Measurements from ENCODE around the gene AQP10. TPM values are rescaled to one million over a fixed set of nuclear protein-coding genes. Genes with fewer than 3 reads are reported as not detected.

Gene AQP10
- total and polyA plus RNA-seq, 8 donors: 0.13 to 0.34 (median 0.23) TPM

- intact Hi-C loops (cut with DNase I): no loop called here
- TF ChIP-seq CTCF (IDR thresholded peaks at IDR 0.05): no peak
- DNase-seq: no peak
- peaks cover 23 to 60% of the 10 kb centered on the region in 2 donors for H3K4me1 ChIP-seq
- peaks cover 0 to 51% of the 10 kb centered on the region in 2 donors for H3K27me3 ChIP-seq
- H3K4me3 ChIP-seq: peak overlapping the region; percentile 25 to 41
- no peaks in the 10 kb centered on the region for H3K9me3 ChIP-seq
- peak overlapping the region in 1 of 2 donors; percentile 20 for H3K27ac ChIP-seq
- no peak for ATAC-seq
- H3K36me3 ChIP-seq: peaks cover 0 to 19% of the 10 kb centered on the region in 2 donors
These were observed 8.2 kb downstream of the AQP10 start for GRCh38 chr1:154329152-154329521.

GRCh38 chr1:154329551-154330131, 8.7 kb downstream of the AQP10 start:
- peaks cover 23 to 60% of the 10 kb centered on the region in 2 donors for H3K4me1 ChIP-seq
- ATAC-seq (no peak), DNase-seq (no peak)
- no peaks in the 10 kb centered on the region for H3K9me3 ChIP-seq
- no peak for TF ChIP-seq CTCF (IDR thresholded peaks at IDR 0.05)
- intact Hi-C loops (cut with DNase I): no loop called here
- H3K27me3 ChIP-seq: peaks cover 0 to 47% of the 10 kb centered on the region in 2 donors
- H3K36me3 ChIP-seq: peaks cover 0 to 22% of the 10 kb centered on the region in 2 donors
- H3K4me3 ChIP-seq: no peak overlapping the region
- no peak overlapping the region for H3K27ac ChIP-seq

GRCh38 chr1:154330669-154331068, 9.8 kb downstream of the AQP10 start:
- ATAC-seq: no peak
- Histone ChIP-seq H3K4me1 (peaks cover 23 to 57% of the 10 kb centered on the region in 2 donors), H3K4me3 (no peak overlapping the region), H3K27ac (no peak overlapping the region), H3K36me3 (peaks cover 0 to 22% of the 10 kb centered on the region in 2 donors), H3K27me3 (peaks cover 0 to 37% of the 10 kb centered on the region in 2 donors), H3K9me3 (no peaks in the 10 kb centered on the region)
- DNase-seq: no peak
- no peak for TF ChIP-seq CTCF (IDR thresholded peaks at IDR 0.05)
- intact Hi-C loops (cut with DNase I): no loop called here

DNA sequence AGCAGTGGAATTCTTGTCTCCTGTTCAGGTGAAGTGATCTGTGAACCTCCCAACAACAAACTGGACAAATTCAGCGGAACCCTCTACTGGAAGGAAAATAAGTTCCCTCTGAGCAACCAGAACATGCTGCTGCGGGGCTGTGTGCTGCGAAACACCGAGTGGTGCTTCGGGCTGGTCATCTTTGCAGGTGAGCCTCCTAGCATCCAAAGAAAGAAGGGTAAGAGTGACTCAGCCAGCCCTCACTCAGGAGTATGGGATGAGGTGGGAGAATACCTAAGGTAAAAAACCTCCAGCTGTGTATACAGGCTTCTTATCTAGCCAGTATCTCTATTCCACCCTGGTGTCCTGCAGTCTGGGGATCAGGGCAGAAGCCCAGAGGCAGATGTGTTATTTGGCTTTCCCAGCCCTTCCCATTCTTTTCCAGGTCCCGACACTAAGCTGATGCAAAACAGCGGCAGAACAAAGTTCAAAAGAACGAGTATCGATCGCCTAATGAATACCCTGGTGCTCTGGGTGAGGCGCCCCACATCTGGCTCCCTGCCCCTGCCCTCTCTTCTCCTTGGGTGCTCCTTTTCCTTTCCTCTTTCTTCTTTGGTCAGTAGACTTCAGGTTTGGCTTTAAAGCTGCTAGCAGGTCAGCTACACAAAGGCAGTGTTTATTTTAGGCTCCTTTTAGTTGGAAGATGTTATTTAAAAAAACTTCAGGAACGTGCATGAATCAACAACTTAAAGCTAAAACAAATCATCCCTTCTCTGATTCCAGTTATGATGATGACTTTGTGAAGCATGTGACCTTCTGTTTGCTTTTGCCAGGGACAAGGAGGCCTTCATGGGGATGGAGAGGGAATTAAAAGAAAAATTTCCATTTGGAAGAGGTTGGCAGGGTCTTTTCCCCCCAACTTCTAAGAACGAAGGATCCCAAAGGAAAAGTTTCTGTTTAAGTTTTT, 13.5 kb downstream of the AQP10 start:
- Histone ChIP-seq H3K9me3 (no peaks in the 10 kb centered on the region), H3K36me3 (peaks cover 0 to 28% of the 10 kb centered on the region in 2 donors), H3K4me3 (no peak overlapping the region), H3K4me1 (peaks cover 0 to 20% of the 10 kb centered on the region in 2 donors), H3K27ac (peak overlapping the region; percentile 42 to 47), H3K27me3 (no peaks in the 10 kb centered on the region)
- DNase-seq (no peak), ATAC-seq (peak; percentile 56)
- intact Hi-C loops (cut with DNase I): no loop called here
- no peak for TF ChIP-seq CTCF (IDR thresholded peaks at IDR 0.05)
